Bone marrow (tissue), 2 donors: Measurements from ENCODE around the gene OR10AG1.

Experiments used
- DNase-seq, 2 donors: peaks; one replicate each; lab custom pipeline; 2025; lab: John Stamatoyannopoulos, UW

Gene OR10AG1

GRCh38 chr11:55969845-55970244 lies at the start of gene OR10AG1:
Gene OR10AG1 (minus strand): TSS chr11:55969945. CDS start chr11:55969907, 38 bp downstream.
- no peak for DNase-seq

- no peak for DNase-seq
Measured at GRCh38 chr11:56013805-56014204, 44.1 kb upstream of the OR10AG1 start.

GRCh38 chr11:56010716-56011115 lies 41.0 kb upstream of the OR10AG1 start:
- DNase-seq = no peak

GRCh38 chr11:55994525-55994924 lies 24.8 kb upstream of the OR10AG1 start, which contains the start of gene OR5F1:
Gene OR5F1 (minus strand): TSS chr11:55994625. CDS start chr11:55994625, 0 bp downstream.
- DNase-seq = no peak

- DNase-seq = no peak
Measured at GRCh38 chr11:55970935-55971334, 1.2 kb upstream of the OR10AG1 start.

- DNase-seq = no peak
Measured at GRCh38 chr11:55967914-55968313, 1.8 kb downstream of the OR10AG1 start.

- no peak for DNase-seq
Measured at GRCh38 chr11:55966391-55966790, 3.4 kb downstream of the OR10AG1 start.

GRCh38 chr11:55956521-55956920 lies 13.2 kb downstream of the OR10AG1 start:
- DNase-seq = no peak

- no peak for DNase-seq
Measured at GRCh38 chr11:55949330-55949729, 20.4 kb downstream of the OR10AG1 start.

GRCh38 chr11:55942785-55943392 lies 26.9 kb downstream of the OR10AG1 start:
- DNase-seq = no peak

GRCh38 chr11:55936300-55936699 lies 33.4 kb downstream of the OR10AG1 start, which contains the start of gene OR5I1:
Gene OR5I1 (minus strand): TSS chr11:55936400. CDS start chr11:55936400, 0 bp downstream.
- DNase-seq = no peak

- DNase-seq = no peak
Measured at GRCh38 chr11:55920537-55920936, 49.2 kb downstream of the OR10AG1 start.
